Measurements from ENCODE around the gene EIF4E.

EIF4E gene

GRCh38 chr4:98951710-98952109 lies 22.8 kb upstream of the EIF4E start:
- TF ChIP-seq CTCF (conservative IDR thresholded peaks at IDR 0.05; ENCODE audit: low read depth) = no peak
- H3K27ac ChIP-seq = no peak overlapping the region
- ChIA-PET CTCF (no interaction called here), POLR2A (ENCODE audit: low non-redundant PET) (no interaction called here)
- DNase-seq (ENCODE audit: low spot score) = no peak

GRCh38 chr4:98950925-98951324 lies 22.0 kb upstream of the EIF4E start:
- POLR2A ChIA-PET (ENCODE audit: low non-redundant PET) = no interaction called here
- CTCF ChIA-PET = no interaction called here
- no peak for TF ChIP-seq CTCF (conservative IDR thresholded peaks at IDR 0.05; ENCODE audit: low read depth)
- DNase-seq (ENCODE audit: low spot score) = no peak
- no peak overlapping the region for H3K27ac ChIP-seq

DNA sequence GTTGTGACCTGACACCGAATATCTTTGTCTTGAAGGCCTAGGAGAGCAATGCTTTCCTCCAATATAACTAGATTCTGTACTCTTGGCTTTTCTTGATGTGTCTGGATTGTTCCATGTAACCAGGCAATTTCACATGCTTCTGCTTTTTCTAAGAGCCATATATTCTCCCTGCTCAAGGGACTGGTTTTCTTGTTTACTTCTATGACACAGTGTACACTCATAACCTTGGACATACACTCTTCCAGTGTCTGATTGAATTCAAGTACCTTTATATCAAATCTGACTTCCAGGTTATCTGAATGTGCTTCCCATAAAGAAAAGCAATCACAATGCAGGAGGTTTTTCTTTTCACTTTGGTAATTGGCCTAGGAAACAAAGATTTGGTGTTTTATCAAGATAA lies 17.4 kb upstream of the EIF4E start:
- POLR2A ChIA-PET (ENCODE audit: low non-redundant PET) = no interaction called here
- H3K27ac ChIP-seq = no peak overlapping the region
- CTCF ChIA-PET = no interaction called here
- no peak for TF ChIP-seq CTCF (conservative IDR thresholded peaks at IDR 0.05; ENCODE audit: low read depth)
- DNase-seq (ENCODE audit: low spot score) = no peak

DNA sequence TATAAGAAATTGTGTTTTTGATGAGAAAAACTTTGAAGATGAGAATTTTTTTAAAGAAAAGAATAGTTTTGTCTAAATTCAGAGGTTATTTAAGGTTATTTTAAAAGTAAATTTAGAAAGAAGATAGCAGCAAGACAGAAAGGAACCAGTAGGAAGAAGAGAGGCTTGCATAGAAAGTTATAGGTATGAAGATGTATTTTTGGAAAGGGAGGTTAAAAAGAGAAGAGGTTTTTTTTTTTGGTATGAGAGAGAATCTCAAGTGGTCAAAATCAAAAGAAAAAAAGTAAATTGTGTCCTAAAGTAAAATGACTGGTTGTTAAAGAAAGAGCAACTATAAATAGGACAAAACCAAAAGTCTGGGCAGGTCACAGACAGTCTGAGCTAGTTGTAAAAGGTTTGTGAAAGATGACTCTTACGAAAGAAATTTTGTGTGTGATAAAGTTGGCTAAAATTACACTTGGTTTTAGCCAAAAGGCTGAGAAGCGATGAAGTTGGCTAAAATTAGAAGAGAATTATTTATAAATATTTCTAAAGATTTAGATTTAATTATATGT lies 16.4 kb upstream of the EIF4E start:
- TF ChIP-seq CTCF (conservative IDR thresholded peaks at IDR 0.05; ENCODE audit: low read depth) = no peak
- ChIA-PET POLR2A (ENCODE audit: low non-redundant PET) (no interaction called here), CTCF (no interaction called here)
- no peak for DNase-seq (ENCODE audit: low spot score)
- H3K27ac ChIP-seq = no peak overlapping the region

- no peak overlapping the region for H3K27ac ChIP-seq
- peak; percentile 48 for DNase-seq (ENCODE audit: low spot score)
- peak; percentile 76 for TF ChIP-seq CTCF (conservative IDR thresholded peaks at IDR 0.05; ENCODE audit: low read depth)
- POLR2A ChIA-PET (ENCODE audit: low non-redundant PET) = no interaction called here
- CTCF ChIA-PET = interaction anchor here (0.9 to 1.1 kb wide), 2 partner anchors 116 to 148 kb away, joined by 3 to 5 read pairs; partner anchors contain the start of gene ADH5
Measured at GRCh38 chr4:98939892-98940298, 11.0 kb upstream of the EIF4E start.

DNA sequence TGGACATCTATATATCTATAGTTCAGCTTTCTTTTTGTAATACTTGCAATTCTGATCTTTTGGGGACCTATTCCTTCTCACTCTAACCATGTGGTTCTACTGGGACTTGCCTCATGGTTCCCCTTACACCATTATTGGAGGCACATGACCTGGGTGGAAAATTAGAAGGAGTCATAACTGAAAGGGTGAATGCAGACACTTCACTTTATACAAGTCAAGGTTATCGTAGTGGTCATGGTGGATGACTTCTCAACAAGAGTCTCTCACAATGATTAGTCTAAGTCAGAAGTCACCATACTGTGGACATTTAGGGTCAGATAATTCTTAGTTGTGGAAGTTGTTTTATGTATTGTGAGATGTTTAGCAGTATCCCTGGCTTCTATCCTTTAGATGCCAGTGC lies 10.5 kb upstream of the EIF4E start:
- TF ChIP-seq CTCF (conservative IDR thresholded peaks at IDR 0.05; ENCODE audit: low read depth) = no peak
- CTCF ChIA-PET = no interaction called here
- DNase-seq (ENCODE audit: low spot score) = no peak
- POLR2A ChIA-PET (ENCODE audit: low non-redundant PET) = no interaction called here
- H3K27ac ChIP-seq = no peak overlapping the region
